K562 (cell line): ENCODE data around the gene NUSAP1. TPM values are rescaled to one million over a fixed set of nuclear protein-coding genes. Genes with fewer than 3 reads are reported as not detected.

Experiments used
- ATAC-seq: fragments of 200-7000 bp; cut with Tn5 transposase; 3 replicates; pipeline ENCODE4 v1.9.1; 2020; ENCODE audit warnings: moderate library complexity
- Bru-seq: library from RNA; stranded (reverse); fragments of 400-500 nt; gene quantifications from one replicate; lab custom pipeline; 2021; lab: Mats Ljungman, UMichigan
- BruChase-seq, 2 experiments: library from RNA; stranded (reverse); fragments of 400-500 nt; gene quantifications; one replicate each; lab custom pipeline; 2021; lab: Mats Ljungman, UMichigan
- BruUV-seq: library from RNA; stranded (reverse); fragments of 400-500 nt; replicated peaks from 2 replicates; lab custom pipeline; 2021; lab: Mats Ljungman, UMichigan
- CTCF ChIA-PET: fragments of 300-600 bp; formaldehyde crosslinking; extraction: SDS; loops from one replicate; lab custom pipeline; 2021; ENCODE audit warnings: low intra/inter-chr PET ratio; lab: Yijun Ruan, JAX
- POLR2A ChIA-PET: fragments of 300-600, 350-650 bp; sonication (Branson Sonifier 250); formaldehyde crosslinking; extraction: SDS; loops from one replicate; lab custom pipeline; 2021; ENCODE audit warnings: antibody characterized with exemption, inconsistent platforms; lab: Yijun Ruan, JAX
- DNase-seq, 4 experiments: peaks; one replicate each; pipeline versions ENCODE4 v3.0.0 to v3.0.0-alpha.2; 2011 to 2018; ENCODE audit warnings: low spot score in 3 of 4, mixed read lengths in 3 of 4; ENCODE audit errors: extremely low read depth in 1 of 4
- FAIRE-seq: peaks from 2 replicates; lab custom pipeline; 2011; peaks lifted over from hg19 to GRCh38; lab: Jason Lieb, UNC
- H2AFZ ChIP-seq: 2 replicates; pipeline ENCODE4 v1.6.0; 2011; ENCODE audit warnings: low read depth, low read length, control low read depth, inconsistent platforms
- H3K27ac ChIP-seq: fragments of 200-600 bp; 3 replicates; pipeline ENCODE4 v1.8.0; 2011; ENCODE audit warnings: low read depth, mild to moderate bottlenecking, control low read depth, inconsistent platforms, low read length, moderate library complexity, mixed read lengths; ENCODE audit errors: extremely low read depth
- H3K27me3 ChIP-seq, 2 experiments: fragments of 300-600 bp in 1 of 2; 2 replicates in 1 of 2; 3 replicates in 1 of 2; pipeline versions ENCODE4 v1.6.0 to v1.8.0; 2011; ENCODE audit warnings: inconsistent platforms in 2 of 2, low read length in 2 of 2, mild to moderate bottlenecking in 1 of 2, mixed read lengths in 1 of 2, moderate library complexity in 1 of 2; ENCODE audit not compliant: control insufficient read depth in 2 of 2, insufficient read depth in 2 of 2
- H3K36me3 ChIP-seq: fragments of 300-600 bp; 3 replicates; pipeline ENCODE4 v1.8.0; 2011; ENCODE audit warnings: mild to moderate bottlenecking, low read length, inconsistent platforms; ENCODE audit not compliant: control insufficient read depth, insufficient read depth
- H3K4me1 ChIP-seq, 2 experiments: fragments of 200-600 bp in 1 of 2; replicated peaks in 1 of 2; 2 replicates in 1 of 2; 3 replicates in 1 of 2; pipeline versions ENCODE4 v1.5.1 to v1.8.0; 2011; ENCODE audit warnings: inconsistent platforms in 2 of 2, low read length in 2 of 2, mild to moderate bottlenecking in 1 of 2, mixed read lengths in 1 of 2, moderate library complexity in 1 of 2; ENCODE audit not compliant: control insufficient read depth in 2 of 2, insufficient read depth in 2 of 2
- H3K4me2 ChIP-seq: 2 replicates; pipeline ENCODE4 v1.6.1; 2011; ENCODE audit warnings: low read length, control low read depth, inconsistent platforms, mixed read lengths; ENCODE audit not compliant: insufficient read depth
- H3K4me3 ChIP-seq: fragments of 200-600 bp; sonication (generic), shearing (Covaris generic); 2 replicates; pipeline ENCODE4 v1.5.1; 2016; ENCODE audit warnings: control low read depth, inconsistent platforms
- H3K79me2 ChIP-seq: fragments of 200-600 bp; 3 replicates; pipeline ENCODE4 v1.8.0; 2011; ENCODE audit warnings: low read length, inconsistent platforms; ENCODE audit not compliant: control insufficient read depth, insufficient read depth
- H3K9ac ChIP-seq, 2 experiments: 2 replicates each; pipeline versions ENCODE4 v1.6.0 to v1.6.1; 2011; ENCODE audit warnings: low read depth in 2 of 2, low read length in 2 of 2, control low read depth in 1 of 2, inconsistent platforms in 1 of 2, mild to moderate bottlenecking in 1 of 2, mixed read lengths in 1 of 2; ENCODE audit not compliant: insufficient read depth in 1 of 2
- H3K9me1 ChIP-seq: one replicate; pipeline ENCODE4 v1.6.0; 2011; ENCODE audit warnings: inconsistent platforms, mild to moderate bottlenecking, low read length, moderate library complexity; ENCODE audit not compliant: control insufficient read depth, insufficient read depth
- H3K9me3 ChIP-seq: replicated peaks from 2 replicates; pipeline ENCODE4 v1.5.1; 2011; ENCODE audit warnings: low read depth, low read length, inconsistent platforms; ENCODE audit not compliant: control insufficient read depth, insufficient read depth
- H4K20me1 ChIP-seq: replicated peaks from 2 replicates; pipeline ENCODE4 v1.6.1; 2011; ENCODE audit warnings: low read length, inconsistent platforms, mixed read lengths; ENCODE audit not compliant: control insufficient read depth, insufficient read depth
- NEUROD1 ChIP-seq: fragments of 150-350 bp; IDR thresholded peaks from 2 replicates; pipeline ENCODE4 v1.6.1; 2014; ENCODE audit warnings: borderline replicate concordance, low read length, low read depth; ENCODE audit not compliant: partially characterized antibody
- PHF20 ChIP-seq: fragments of 450-650 bp; IDR thresholded peaks from 2 replicates; pipeline ENCODE4 v1.6.1; 2018; ENCODE audit not compliant: partially characterized antibody
- POLR2AphosphoS2 ChIP-seq: IDR thresholded peaks from 2 replicates; pipeline ENCODE4 v1.6.1; 2012; ENCODE audit warnings: low read length, improper control_type of control experiment
- STAT5A ChIP-seq: IDR thresholded peaks from 2 replicates; pipeline ENCODE4 v1.6.1; 2012; ENCODE audit warnings: low read length, inconsistent platforms, borderline replicate concordance
- SUPT5H ChIP-seq: fragments of 450-650 bp; IDR thresholded peaks from 2 replicates; pipeline ENCODE4 v1.6.1; 2016
- XRCC4 ChIP-seq: IDR thresholded peaks from one replicate; pipeline ENCODE4 v1.6.1; 2011; ENCODE audit not compliant: insufficient read depth, insufficient read length; ENCODE audit errors: extremely low read depth
- ZBTB7A ChIP-seq: IDR thresholded peaks from 2 replicates; pipeline ENCODE4 v1.6.1; 2011; ENCODE audit warnings: low read depth, mild to moderate bottlenecking, low read length, moderate library complexity, borderline replicate concordance; ENCODE audit not compliant: control insufficient read depth
- ZNF253 ChIP-seq: fragments of 250-450 bp; sonication (Bioruptor Pico); conservative IDR thresholded peaks from 2 replicates; pipeline ENCODE4 v1.6.1; 2021; ENCODE audit warnings: mild to moderate bottlenecking
- WGBS: fragments of 100-300 bp; shearing (Covaris generic); methylation state at CpG from one replicate; pipeline ENCODE4 v1.1.6; 2016; ENCODE audit warnings: low coverage, mixed read lengths; ENCODE audit not compliant: insufficient coverage; ENCODE audit errors: missing lambda C conversion rate; 5-methylcytosine and 5-hydroxymethylcytosine counted together
- in situ Hi-C: fragments of 300-500 bp; cut with MboI; formaldehyde crosslinking; loops from 4 replicates; pipeline ENCODE4 v1.15.0; 2018; ENCODE audit warnings: inconsistent platforms, mixed read lengths
- intact Hi-C: fragments of 100-400 bp; cut with micrococcal nuclease; formaldehyde crosslinking; loops from 2 replicates; pipeline ENCODE4 v1.14.2; 2022
- long read RNA-seq, 3 experiments: library from polyadenylated mRNA in 2 of 3; library from RNA in 1 of 3; unstranded in 2 of 3; stranded (forward) in 1 of 3; transcript quantifications; one replicate each; pipeline ENCODE4 v2.0.0, GENCODE V29; 2019 to 2022
- polyA minus RNA-seq, 3 experiments: library from RNA; depleted of rRNA, polyadenylated mRNA; stranded (reverse); fragments of >200 nt; gene quantifications; 2 replicates each; pipeline ENCODE4 v1.2.3, GENCODE V29; 2011
- polyA plus RNA-seq, 8 experiments: library from polyadenylated mRNA; depleted of rRNA in 4 of 8; stranded (reverse) in 5 of 8; unstranded in 3 of 8; fragments of >200 nt; fragmentation: Nextera tagmentation in 2 of 8; fragmentation: Illumina TruSeq in 1 of 8; extraction: Ambion mirVana in 2 of 8; extraction: Trizol in 1 of 8; gene quantifications; 2 replicates each; pipeline versions ENCODE4 v1.2.1 to v1.2.3, GENCODE V29; 2011 to 2014; ENCODE audit warnings: inconsistent platforms in 1 of 8, missing spikeins in 1 of 8
- total RNA-seq, 7 experiments: library from RNA; depleted of rRNA in 6 of 7; stranded (reverse); fragments of >200 nt in 6 of 7; fragmentation: Illumina TruSeq in 2 of 7; extraction: Trizol in 2 of 7; gene quantifications; 2 replicates each; pipeline versions ENCODE4 v1.2.1 to v1.2.3, GENCODE V29; 2011 to 2021; ENCODE audit warnings: low replicate concordance in 1 of 7
- TF ChIP-seq, protein P1 (sequence below), 2 experiments: fragments of 250-450 bp in 1 of 2; fragments of 450-650 bp in 1 of 2; sonication (Bioruptor Pico) in 1 of 2; IDR thresholded peaks; 2 replicates each; pipeline versions ENCODE4 v1.6.1 to v1.8.0; 2016 to 2021; ENCODE audit warnings: mild to moderate bottlenecking in 2 of 2, moderate library complexity in 2 of 2, missing compliant biosample characterization in 1 of 2, missing genetic modification characterization in 1 of 2

NUSAP1 gene, protein sequence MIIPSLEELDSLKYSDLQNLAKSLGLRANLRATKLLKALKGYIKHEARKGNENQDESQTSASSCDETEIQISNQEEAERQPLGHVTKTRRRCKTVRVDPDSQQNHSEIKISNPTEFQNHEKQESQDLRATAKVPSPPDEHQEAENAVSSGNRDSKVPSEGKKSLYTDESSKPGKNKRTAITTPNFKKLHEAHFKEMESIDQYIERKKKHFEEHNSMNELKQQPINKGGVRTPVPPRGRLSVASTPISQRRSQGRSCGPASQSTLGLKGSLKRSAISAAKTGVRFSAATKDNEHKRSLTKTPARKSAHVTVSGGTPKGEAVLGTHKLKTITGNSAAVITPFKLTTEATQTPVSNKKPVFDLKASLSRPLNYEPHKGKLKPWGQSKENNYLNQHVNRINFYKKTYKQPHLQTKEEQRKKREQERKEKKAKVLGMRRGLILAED
- 234 and 251 TPM in 2 replicates for total RNA-seq (2011; cell fraction: chromatin; rRNA removed; ENCODE audit: low replicate concordance)
- total RNA-seq (2011; cell fraction: nucleolus; rRNA removed): 126 and 136 TPM in 2 replicates
- 128 and 146 TPM in 2 replicates for total RNA-seq (2011; cell fraction: nucleoplasm; rRNA removed)
- 118 and 119 TPM in 2 replicates for total RNA-seq (2014; rRNA removed)
- total RNA-seq (2014; rRNA removed; fragmentation: Illumina TruSeq; extraction: Trizol): 254 and 285 TPM in 2 replicates
- 254 TPM in 2 replicates for total RNA-seq (2015; rRNA removed; fragmentation: Illumina TruSeq; extraction: Trizol)
- total RNA-seq (2021): 143 and 152 TPM in 2 replicates
- 224 and 266 TPM in 2 replicates for polyA plus RNA-seq (2011; rRNA removed)
- polyA plus RNA-seq (2011; cell fraction: cytosol; rRNA removed): 159 and 162 TPM in 2 replicates
- polyA plus RNA-seq (2011; cell fraction: nucleus; rRNA removed): 224 and 229 TPM in 2 replicates
- polyA plus RNA-seq (2012): 135 and 139 TPM in 2 replicates
- polyA plus RNA-seq (2014; fragmentation: Illumina TruSeq; extraction: Trizol): 203 and 242 TPM in 2 replicates
- polyA plus RNA-seq (2014; fragmentation: Nextera tagmentation; extraction: Ambion mirVana): 100 to 1,000 TPM; 194 to 227 TPM
- 157 and 170 TPM in 2 replicates for polyA plus RNA-seq (2014; rRNA removed)
- 197 and 206 TPM in 2 replicates for polyA minus RNA-seq (2011; rRNA and poly(A)+ RNA removed)
- polyA minus RNA-seq (2011; cell fraction: cytosol; rRNA and poly(A)+ RNA removed): 48.8 and 91.3 TPM in 2 replicates
- 117 and 184 TPM in 2 replicates for polyA minus RNA-seq (2011; cell fraction: nucleus; rRNA and poly(A)+ RNA removed)
- percentile 97 among the genes with signal in this experiment for Bru-seq, nascent RNA
- BruChase-seq, experiment 1, labeled RNA remaining after a 2-hour chase: percentile 99 among the genes with signal in this experiment
- BruChase-seq, experiment 2, labeled RNA remaining after a 6-hour chase: percentile 99 among the genes with signal in this experiment
- long read RNA-seq, experiment 1, transcript NUSAP1-201 (11 exons, 2,409 nt): minor isoform, 113 of 1,111 reads
- long read RNA-seq, experiment 1, transcript NUSAP1-208 (11 exons, 1,629 nt): major isoform, 258 of 1,111 reads
- long read RNA-seq, experiment 1, transcript NUSAP1-202 (11 exons, 2,274 nt): minor isoform, 241 of 1,111 reads
- long read RNA-seq, experiment 1, transcript NUSAP1-212 (11 exons, 2,256 nt): minor isoform, 30 of 1,111 reads
- long read RNA-seq, experiment 1, partial matches to known transcripts: 74 of 1,111 reads
- long read RNA-seq, experiment 1, other reads (novel, unspliced or antisense): 373 of 1,111 reads
- long read RNA-seq, experiment 2, transcript NUSAP1-202 (11 exons, 2,274 nt): minor isoform, 11 of 137 reads
- long read RNA-seq, experiment 2, transcript NUSAP1-210 (11 exons, 2,232 nt): minor isoform, 12 of 137 reads
- long read RNA-seq, experiment 2, transcript NUSAP1-208 (11 exons, 1,629 nt): major isoform, 13 of 137 reads
- long read RNA-seq, experiment 2, transcript NUSAP1-201 (11 exons, 2,409 nt): minor isoform, 10 of 137 reads
- long read RNA-seq, experiment 2, partial matches to known transcripts: 63 of 137 reads
- long read RNA-seq, experiment 2, other reads (novel, unspliced or antisense): 23 of 137 reads
- long read RNA-seq, experiment 3, transcript NUSAP1-202 (11 exons, 2,274 nt): minor isoform, 30 of 168 reads
- long read RNA-seq, experiment 3, transcript NUSAP1-201 (11 exons, 2,409 nt): minor isoform, 12 of 168 reads
- long read RNA-seq, experiment 3, transcript NUSAP1-208 (11 exons, 1,629 nt): major isoform, 41 of 168 reads
- long read RNA-seq, experiment 3, partial matches to known transcripts: 54 of 168 reads
- long read RNA-seq, experiment 3, other reads (novel, unspliced or antisense): 27 of 168 reads

DNA sequence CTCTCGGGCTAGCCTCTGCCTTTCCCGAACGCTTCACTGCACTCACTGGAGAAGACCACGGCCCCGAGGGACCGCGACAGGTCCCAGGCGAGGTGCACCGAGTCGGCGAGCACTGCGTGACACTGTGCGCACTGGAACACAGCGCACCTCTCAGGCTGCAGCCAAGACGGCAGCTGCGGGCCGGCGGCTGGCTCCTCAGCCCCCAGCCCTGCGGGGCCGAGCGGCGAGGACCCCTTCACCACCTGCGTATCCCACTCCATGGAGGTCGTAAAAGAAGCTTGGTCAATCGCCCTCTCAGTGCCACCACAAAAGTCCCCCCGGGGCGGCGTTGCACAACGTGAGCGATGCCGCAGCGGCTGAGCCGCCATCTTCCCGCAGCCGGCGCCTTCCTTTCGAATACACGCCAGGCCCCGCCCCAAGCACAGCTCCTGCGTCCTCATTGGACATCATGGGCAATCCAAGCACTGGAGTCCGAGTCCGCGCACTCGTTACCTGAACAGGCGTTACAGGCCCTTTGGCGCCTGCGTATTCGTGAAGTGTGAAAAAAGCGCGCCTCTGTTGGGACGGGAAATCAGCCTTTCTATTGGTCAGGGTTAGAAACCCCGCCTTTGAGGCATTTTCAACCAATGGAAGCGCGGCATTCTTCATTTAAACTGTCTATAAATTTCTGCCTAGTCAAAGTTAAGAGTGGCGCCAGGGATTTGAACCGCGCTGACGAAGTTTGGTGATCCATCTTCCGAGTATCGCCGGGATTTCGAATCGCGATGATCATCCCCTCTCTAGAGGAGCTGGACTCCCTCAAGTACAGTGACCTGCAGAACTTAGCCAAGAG lies at the start of gene NUSAP1, which contains the start of gene OIP5:
Gene NUSAP1, plus strand, starts transcription at position 688 of the 832 bp plus-strand sequence. Its CDS starts 77 bp downstream, at position 765.
Gene OIP5, minus strand, starts transcription at position 398 of the 832 bp plus-strand sequence. Its CDS starts 30 bp downstream, at position 368.
- H3K9ac ChIP-seq: peak within 1 kb of the TSS; percentile 90 to 99
- H3K9me1 ChIP-seq: no peaks in the 10 kb centered on the region
- no peaks in the 10 kb centered on the region for H3K27me3 ChIP-seq
- WGBS: under 1% methylated on average over 59 of the region's 64 CpGs
- H4K20me1 ChIP-seq: peaks cover 4% of the 10 kb centered on the region; the same call in 1 of the 2 replicates
- H2AFZ ChIP-seq: peak within 1 kb of the TSS; percentile 98
- H3K9me3 ChIP-seq: no peaks in the 10 kb centered on the region
- FAIRE-seq: peak; percentile 100
- ATAC-seq: peak; percentile 95
- peak within 1 kb of the TSS; percentile 95 for H3K4me2 ChIP-seq
- H3K27ac ChIP-seq: peak within 1 kb of the TSS; percentile 94
- in situ Hi-C loops (no loop called here), intact Hi-C loops (loop anchor here (2.0 to 5.0 kb wide), 2 partner anchors 50 to 102 kb away; partner anchors contain the start of genes CHP1 and EXD1)
- no TSS peak for BruUV-seq
- peak; percentile 93 to 100 (median 96) for DNase-seq
- H3K4me1 ChIP-seq: peaks cover 4 to 9% of the 10 kb centered on the region in 2 experiments; a peak in 2 of 5 replicates
- POLR2A ChIA-PET: interaction anchor here (0.5 to 2.6 kb wide), 33 partner anchors 9 to 676 kb away, joined by 3 to 29 read pairs (median 4); partner anchors contain the start of gene CHAC1
- peaks cover 23% of the 10 kb centered on the region for H3K36me3 ChIP-seq
- CTCF ChIA-PET: interaction anchor here (0.6 kb wide), 2 partner anchors 229 to 427 kb away, joined by 3 read pairs; no protein-coding TSS in a partner anchor
- H3K4me3 ChIP-seq: peak within 1 kb of the TSS; percentile 83
- peaks cover 66% of the 10 kb centered on the region for H3K79me2 ChIP-seq
- TF ChIP-seq NEUROD1: peak; percentile 56
- peak; percentile 78 for TF ChIP-seq PHF20
- TF ChIP-seq POLR2AphosphoS2: peak; percentile 42; the same call in 1 of the 2 replicates
- TF ChIP-seq ZNF253 (CRISPR knock-in tag): no peak
- TF ChIP-seq, protein P1, sequence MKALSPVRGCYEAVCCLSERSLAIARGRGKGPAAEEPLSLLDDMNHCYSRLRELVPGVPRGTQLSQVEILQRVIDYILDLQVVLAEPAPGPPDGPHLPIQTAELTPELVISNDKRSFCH (CRISPR knock-in tag; IDR thresholded peaks at IDR 0.05): no peak
- TF ChIP-seq, protein P1 (tag; IDR thresholded peaks at IDR 0.05): peak; percentile 80; the same call in 1 of the 2 replicates
- TF ChIP-seq SUPT5H: peak; percentile 98
- no peak for TF ChIP-seq XRCC4
- peak; percentile 19; the same call in 1 of the 2 replicates for TF ChIP-seq ZBTB7A
- TF ChIP-seq STAT5A: no peak
